NT2/D1 (cell line): ENCODE measurements around the gene FOXRED1.
"Not testable (repeated sequence)": the region's sequence is repeated elsewhere in the genome, so short reads cannot be mapped to it uniquely, and the experiment has no call there.

ENCODE experiments used
- SUZ12 ChIP-seq: IDR thresholded peaks from 2 replicates; pipeline ENCODE4 v1.6.1; 2011; ENCODE audit not compliant: insufficient read length, insufficient read depth; ENCODE audit errors: extremely low read depth
- YY1 ChIP-seq: IDR thresholded peaks from 2 replicates; pipeline ENCODE4 v1.6.1; 2011; ENCODE audit not compliant: insufficient read length, insufficient read depth

DNA sequence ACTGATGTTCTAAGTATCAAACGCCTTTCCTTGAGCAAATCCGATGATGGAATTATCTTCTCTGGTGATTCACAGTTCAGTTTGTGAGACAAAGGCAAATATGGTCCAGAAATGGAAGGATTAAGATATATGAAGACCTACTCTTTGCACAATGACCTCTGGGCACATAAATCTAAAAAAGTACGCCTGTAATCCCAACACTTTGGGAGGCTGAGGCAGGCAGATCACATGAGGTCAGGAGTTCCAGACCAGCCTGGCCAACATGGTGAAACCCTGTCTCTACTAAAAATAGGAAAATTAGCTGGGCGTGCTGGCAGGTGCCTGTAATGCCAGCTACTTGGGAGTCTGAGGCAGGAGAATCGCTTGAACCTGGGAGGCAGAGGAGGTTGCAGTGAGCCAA lies 13.4 kb upstream of the FOXRED1 start:
- TF ChIP-seq YY1, SUZ12: not testable (repeated sequence)
